Measurements from ENCODE around the gene PNPLA7. TPM values are rescaled to one million over a fixed set of nuclear protein-coding genes. Genes with fewer than 3 reads are reported as not detected.

The PNPLA7 gene
- total and polyA plus RNA-seq, 2 of the 13 experiments (the other 11 are each of a cell fraction or from before 2014, with no cell fraction given) = 0.42 to 1.5 TPM

DNA sequence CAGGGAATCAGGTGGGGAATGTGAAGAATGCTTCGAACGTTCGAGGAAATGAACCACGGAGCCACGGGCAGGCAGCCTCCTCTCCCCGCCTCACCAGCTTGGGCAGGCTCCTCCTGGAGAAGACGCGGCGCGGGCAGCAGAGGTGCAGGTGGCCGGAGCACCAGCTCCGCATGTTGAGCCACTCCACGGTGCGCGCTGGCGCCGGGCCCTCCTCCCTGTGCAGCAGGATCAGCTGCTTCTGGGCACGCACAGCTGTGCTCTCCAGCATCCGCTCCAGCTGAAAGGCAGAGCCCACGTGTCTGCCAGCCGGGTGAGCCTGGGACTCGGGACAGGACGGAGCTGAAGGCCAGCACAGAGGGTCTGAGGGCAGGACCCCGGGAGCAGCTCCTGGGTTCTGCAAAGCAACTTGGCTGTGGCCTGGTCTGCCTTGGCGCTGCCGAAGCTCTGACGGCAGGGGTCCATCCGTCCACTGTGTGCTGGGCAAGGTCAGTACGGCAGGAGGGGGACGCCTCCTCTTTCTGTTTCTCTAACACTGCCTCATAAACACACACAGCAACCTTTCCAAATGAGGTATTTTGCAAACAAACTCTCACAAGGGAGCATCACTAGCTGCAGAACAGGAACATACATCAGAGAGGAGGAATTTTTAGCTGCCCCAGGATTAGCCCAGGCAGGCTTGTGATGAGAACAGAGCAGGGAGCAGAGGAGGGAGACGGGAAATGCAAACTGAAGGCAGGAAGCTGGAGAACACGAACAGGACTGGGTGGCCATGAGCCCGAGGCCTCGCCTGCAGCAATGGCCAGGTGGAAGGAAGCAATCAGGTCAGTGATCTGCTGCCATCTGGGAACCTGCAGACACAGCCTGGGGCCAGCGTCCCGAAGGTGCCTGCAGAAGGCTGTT is 71.0 kb downstream of the PNPLA7 start (continued):
- TF ChIP-seq, protein P1, sequence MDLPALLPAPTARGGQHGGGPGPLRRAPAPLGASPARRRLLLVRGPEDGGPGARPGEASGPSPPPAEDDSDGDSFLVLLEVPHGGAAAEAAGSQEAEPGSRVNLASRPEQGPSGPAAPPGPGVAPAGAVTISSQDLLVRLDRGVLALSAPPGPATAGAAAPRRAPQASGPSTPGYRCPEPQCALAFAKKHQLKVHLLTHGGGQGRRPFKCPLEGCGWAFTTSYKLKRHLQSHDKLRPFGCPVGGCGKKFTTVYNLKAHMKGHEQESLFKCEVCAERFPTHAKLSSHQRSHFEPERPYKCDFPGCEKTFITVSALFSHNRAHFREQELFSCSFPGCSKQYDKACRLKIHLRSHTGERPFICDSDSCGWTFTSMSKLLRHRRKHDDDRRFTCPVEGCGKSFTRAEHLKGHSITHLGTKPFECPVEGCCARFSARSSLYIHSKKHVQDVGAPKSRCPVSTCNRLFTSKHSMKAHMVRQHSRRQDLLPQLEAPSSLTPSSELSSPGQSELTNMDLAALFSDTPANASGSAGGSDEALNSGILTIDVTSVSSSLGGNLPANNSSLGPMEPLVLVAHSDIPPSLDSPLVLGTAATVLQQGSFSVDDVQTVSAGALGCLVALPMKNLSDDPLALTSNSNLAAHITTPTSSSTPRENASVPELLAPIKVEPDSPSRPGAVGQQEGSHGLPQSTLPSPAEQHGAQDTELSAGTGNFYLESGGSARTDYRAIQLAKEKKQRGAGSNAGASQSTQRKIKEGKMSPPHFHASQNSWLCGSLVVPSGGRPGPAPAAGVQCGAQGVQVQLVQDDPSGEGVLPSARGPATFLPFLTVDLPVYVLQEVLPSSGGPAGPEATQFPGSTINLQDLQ (CRISPR knock-in tag; IDR thresholded peaks at IDR 0.05) = no peak
- TF ChIP-seq SRF (IDR thresholded peaks at IDR 0.05; ENCODE audit: low read depth, low read length) (no peak), XBP1 (CRISPR knock-in tag; IDR thresholded peaks at IDR 0.05) (no peak), ZNF333 (CRISPR knock-in tag; IDR thresholded peaks at IDR 0.05; ENCODE audit: borderline replicate concordance) (peak; percentile 52; the same call in 1 of the 2 replicates), RXRA (CRISPR knock-in tag; IDR thresholded peaks at IDR 0.05) (no peak), ZFP82 (CRISPR knock-in tag; IDR thresholded peaks at IDR 0.05; ENCODE audit: borderline replicate concordance) (no peak), ZNF572 (CRISPR knock-in tag; IDR thresholded peaks at IDR 0.05) (no peak), ZNF569 (CRISPR knock-in tag; IDR thresholded peaks at IDR 0.05; ENCODE audit: borderline replicate concordance) (no peak), MBNL3 (CRISPR knock-in tag; conservative IDR thresholded peaks at IDR 0.05) (no peak)
- TF ChIP-seq, protein P2, sequence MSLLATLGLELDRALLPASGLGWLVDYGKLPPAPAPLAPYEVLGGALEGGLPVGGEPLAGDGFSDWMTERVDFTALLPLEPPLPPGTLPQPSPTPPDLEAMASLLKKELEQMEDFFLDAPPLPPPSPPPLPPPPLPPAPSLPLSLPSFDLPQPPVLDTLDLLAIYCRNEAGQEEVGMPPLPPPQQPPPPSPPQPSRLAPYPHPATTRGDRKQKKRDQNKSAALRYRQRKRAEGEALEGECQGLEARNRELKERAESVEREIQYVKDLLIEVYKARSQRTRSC (CRISPR knock-in tag; IDR thresholded peaks at IDR 0.05; ENCODE audit: low read depth) = no peak
- TF ChIP-seq, protein P3, sequence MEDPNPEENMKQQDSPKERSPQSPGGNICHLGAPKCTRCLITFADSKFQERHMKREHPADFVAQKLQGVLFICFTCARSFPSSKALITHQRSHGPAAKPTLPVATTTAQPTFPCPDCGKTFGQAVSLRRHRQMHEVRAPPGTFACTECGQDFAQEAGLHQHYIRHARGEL (CRISPR knock-in tag; IDR thresholded peaks at IDR 0.05) = no peak
- TF ChIP-seq, protein P4, sequence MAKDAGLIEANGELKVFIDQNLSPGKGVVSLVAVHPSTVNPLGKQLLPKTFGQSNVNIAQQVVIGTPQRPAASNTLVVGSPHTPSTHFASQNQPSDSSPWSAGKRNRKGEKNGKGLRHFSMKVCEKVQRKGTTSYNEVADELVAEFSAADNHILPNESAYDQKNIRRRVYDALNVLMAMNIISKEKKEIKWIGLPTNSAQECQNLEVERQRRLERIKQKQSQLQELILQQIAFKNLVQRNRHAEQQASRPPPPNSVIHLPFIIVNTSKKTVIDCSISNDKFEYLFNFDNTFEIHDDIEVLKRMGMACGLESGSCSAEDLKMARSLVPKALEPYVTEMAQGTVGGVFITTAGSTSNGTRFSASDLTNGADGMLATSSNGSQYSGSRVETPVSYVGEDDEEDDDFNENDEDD (CRISPR knock-in tag; IDR thresholded peaks at IDR 0.05; ENCODE audit: borderline replicate concordance) = peak; percentile 20; the same call in 1 of the 2 replicates
- TF ChIP-seq, protein P5, sequence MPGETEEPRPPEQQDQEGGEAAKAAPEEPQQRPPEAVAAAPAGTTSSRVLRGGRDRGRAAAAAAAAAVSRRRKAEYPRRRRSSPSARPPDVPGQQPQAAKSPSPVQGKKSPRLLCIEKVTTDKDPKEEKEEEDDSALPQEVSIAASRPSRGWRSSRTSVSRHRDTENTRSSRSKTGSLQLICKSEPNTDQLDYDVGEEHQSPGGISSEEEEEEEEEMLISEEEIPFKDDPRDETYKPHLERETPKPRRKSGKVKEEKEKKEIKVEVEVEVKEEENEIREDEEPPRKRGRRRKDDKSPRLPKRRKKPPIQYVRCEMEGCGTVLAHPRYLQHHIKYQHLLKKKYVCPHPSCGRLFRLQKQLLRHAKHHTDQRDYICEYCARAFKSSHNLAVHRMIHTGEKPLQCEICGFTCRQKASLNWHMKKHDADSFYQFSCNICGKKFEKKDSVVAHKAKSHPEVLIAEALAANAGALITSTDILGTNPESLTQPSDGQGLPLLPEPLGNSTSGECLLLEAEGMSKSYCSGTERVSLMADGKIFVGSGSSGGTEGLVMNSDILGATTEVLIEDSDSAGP (CRISPR knock-in tag; IDR thresholded peaks at IDR 0.05; ENCODE audit: borderline replicate concordance) = peak; percentile 18; the same call in 1 of the 2 replicates
- TF ChIP-seq, protein P6, sequence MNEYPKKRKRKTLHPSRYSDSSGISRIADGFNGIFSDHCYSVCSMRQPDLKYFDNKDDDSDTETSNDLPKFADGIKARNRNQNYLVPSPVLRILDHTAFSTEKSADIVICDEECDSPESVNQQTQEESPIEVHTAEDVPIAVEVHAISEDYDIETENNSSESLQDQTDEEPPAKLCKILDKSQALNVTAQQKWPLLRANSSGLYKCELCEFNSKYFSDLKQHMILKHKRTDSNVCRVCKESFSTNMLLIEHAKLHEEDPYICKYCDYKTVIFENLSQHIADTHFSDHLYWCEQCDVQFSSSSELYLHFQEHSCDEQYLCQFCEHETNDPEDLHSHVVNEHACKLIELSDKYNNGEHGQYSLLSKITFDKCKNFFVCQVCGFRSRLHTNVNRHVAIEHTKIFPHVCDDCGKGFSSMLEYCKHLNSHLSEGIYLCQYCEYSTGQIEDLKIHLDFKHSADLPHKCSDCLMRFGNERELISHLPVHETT (CRISPR knock-in tag; conservative IDR thresholded peaks at IDR 0.05) = no peak
- TF ChIP-seq, protein P7, sequence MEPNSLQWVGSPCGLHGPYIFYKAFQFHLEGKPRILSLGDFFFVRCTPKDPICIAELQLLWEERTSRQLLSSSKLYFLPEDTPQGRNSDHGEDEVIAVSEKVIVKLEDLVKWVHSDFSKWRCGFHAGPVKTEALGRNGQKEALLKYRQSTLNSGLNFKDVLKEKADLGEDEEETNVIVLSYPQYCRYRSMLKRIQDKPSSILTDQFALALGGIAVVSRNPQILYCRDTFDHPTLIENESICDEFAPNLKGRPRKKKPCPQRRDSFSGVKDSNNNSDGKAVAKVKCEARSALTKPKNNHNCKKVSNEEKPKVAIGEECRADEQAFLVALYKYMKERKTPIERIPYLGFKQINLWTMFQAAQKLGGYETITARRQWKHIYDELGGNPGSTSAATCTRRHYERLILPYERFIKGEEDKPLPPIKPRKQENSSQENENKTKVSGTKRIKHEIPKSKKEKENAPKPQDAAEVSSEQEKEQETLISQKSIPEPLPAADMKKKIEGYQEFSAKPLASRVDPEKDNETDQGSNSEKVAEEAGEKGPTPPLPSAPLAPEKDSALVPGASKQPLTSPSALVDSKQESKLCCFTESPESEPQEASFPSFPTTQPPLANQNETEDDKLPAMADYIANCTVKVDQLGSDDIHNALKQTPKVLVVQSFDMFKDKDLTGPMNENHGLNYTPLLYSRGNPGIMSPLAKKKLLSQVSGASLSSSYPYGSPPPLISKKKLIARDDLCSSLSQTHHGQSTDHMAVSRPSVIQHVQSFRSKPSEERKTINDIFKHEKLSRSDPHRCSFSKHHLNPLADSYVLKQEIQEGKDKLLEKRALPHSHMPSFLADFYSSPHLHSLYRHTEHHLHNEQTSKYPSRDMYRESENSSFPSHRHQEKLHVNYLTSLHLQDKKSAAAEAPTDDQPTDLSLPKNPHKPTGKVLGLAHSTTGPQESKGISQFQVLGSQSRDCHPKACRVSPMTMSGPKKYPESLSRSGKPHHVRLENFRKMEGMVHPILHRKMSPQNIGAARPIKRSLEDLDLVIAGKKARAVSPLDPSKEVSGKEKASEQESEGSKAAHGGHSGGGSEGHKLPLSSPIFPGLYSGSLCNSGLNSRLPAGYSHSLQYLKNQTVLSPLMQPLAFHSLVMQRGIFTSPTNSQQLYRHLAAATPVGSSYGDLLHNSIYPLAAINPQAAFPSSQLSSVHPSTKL (CRISPR knock-in tag; IDR thresholded peaks at IDR 0.05) = no peak

Data from HepG2 (cell line).